ENCODE measurements around the gene SCARB1. TPM values are rescaled to one million over a fixed set of nuclear protein-coding genes. Genes with fewer than 3 reads are reported as not detected.
A peak's percentile ranks its signal among the peaks of the same experiment; 100 is the strongest.

Gene SCARB1
- total RNA-seq, 1 experiment from 2014 or later: 44.9 TPM

DNA sequence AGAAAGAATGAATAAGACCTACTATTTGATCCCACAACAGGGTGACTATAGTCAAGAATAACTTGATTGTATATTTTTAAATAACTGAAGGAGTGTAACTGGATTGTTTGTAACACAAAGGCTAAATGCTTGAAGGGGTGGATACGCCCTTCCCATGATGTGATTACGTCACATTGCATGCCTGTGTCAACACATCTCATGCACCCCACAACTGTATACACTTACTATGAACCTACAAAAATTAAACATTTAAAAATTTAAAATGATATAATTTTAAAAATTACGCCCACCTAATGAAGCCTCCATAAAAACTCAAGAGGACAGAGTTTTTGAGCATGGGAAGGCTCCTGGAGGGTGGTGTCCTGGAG lies 94.5 kb downstream of the SCARB1 start:
- no peak overlapping the region for H3K4me3 ChIP-seq (ENCODE audit: insufficient read depth, low read depth, low read length)
- no peak for DNase-seq

DNA sequence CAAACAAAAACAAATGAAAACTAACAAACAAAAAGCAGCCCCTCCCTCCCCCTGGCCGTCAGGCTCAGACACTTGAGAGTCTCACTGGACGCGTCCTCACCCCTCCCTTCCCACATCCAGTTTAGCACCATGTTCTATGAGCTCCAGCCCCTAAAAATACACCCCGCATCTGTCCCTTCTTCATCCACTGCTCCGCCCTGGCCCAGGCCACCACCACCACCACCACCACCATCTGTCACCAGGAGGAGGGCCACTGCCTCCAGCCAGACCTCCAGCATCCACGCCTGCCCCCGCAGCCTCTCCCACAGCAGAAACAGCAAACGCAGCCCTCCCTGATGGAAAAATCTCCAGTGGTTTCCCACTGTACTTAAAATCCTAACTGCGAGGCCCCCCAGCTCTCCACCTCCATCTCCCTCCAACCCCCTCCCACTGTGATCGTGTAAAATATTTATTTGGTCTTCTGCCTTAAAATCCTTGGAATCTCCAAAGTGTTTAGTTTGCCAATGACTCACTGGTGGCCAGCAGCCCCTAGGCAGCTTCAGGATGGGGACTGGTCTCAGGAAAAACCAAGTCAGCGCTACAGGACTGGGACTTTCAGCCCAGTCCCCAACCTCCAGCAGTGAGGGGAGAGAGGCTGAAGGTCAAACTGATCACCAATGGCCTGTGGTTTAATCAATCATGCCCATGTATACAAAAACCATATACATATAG lies 95.1 kb downstream of the SCARB1 start:
- Histone ChIP-seq H3K27me3 (ENCODE audit: control insufficient read depth, insufficient read depth, low read length) (no peaks in the 10 kb centered on the region), H3K36me3 (replicated peaks; ENCODE audit: control insufficient read depth, insufficient read depth, low read length) (no peaks in the 10 kb centered on the region), H3K4me3 (ENCODE audit: insufficient read depth, low read depth, low read length) (no peak overlapping the region)
- DNase-seq: no peak

More for the DNA sequence above, 94.5 kb downstream of the SCARB1 start:
- Histone ChIP-seq H3K36me3 (replicated peaks; ENCODE audit: control insufficient read depth, insufficient read depth, low read length) (no peaks in the 10 kb centered on the region), H3K27me3 (ENCODE audit: control insufficient read depth, insufficient read depth, low read length) (no peaks in the 10 kb centered on the region)

DNA sequence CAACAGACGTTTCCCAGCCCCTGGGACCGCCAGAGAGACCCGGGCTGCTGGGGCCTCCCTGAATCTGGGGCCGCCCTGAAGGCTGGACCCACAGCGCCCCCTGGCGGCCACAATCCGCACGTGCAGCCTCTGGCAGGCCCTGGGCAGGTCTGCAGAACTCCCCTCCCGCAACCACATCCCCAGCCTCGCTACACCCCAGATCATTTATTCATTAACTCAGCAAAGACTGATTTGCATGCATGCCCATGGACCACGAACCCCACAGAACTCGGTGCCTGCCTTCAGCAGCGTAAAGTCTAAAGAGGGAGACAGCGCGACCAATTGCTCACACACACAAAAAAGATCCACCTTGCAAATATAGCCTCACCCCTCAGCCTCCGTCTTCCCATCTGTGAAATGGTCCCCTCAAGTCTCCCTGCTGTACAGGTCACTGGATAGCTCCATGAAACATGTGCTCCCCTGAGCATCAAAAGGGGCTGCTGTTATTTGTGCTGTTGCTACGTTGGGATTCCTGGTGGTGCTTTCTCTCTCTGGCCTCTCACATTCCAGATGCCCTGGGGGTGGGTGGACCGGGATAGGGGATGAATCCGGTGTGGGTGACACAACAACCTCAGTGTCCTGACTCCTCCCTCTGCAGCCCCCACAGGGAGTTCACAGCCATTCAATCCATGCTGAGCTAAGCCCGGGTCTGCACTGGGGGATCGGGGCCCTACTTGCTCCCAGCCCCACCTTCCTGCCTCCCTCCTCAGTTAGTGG lies 96.4 kb downstream of the SCARB1 start:
- Histone ChIP-seq H3K4me3 (ENCODE audit: insufficient read depth, low read depth, low read length) (no peak overlapping the region), H3K36me3 (replicated peaks; ENCODE audit: control insufficient read depth, insufficient read depth, low read length) (no peaks in the 10 kb centered on the region), H3K27me3 (ENCODE audit: control insufficient read depth, insufficient read depth, low read length) (no peaks in the 10 kb centered on the region)
- DNase-seq: peak; percentile 98

DNA sequence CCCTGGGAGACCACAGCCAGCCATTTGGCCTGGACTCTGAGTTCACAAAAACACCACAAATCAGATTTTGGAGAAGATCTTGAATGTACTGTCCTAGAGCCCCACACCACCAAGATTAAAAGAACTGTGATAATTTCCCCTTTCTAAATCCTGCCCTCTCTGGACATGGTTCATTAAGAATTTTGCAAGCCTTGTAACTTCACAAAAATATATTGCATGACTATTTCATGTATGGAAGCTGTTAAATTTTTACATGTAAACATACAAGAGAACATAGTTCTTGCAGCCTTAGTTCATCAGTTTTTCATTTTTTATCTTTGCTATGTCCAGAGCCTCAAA lies 97.0 kb downstream of the SCARB1 start:
- Histone ChIP-seq H3K4me3 (ENCODE audit: insufficient read depth, low read depth, low read length) (no peak overlapping the region), H3K36me3 (replicated peaks; ENCODE audit: control insufficient read depth, insufficient read depth, low read length) (no peaks in the 10 kb centered on the region), H3K27me3 (ENCODE audit: control insufficient read depth, insufficient read depth, low read length) (no peaks in the 10 kb centered on the region)
- DNase-seq: no peak

DNA sequence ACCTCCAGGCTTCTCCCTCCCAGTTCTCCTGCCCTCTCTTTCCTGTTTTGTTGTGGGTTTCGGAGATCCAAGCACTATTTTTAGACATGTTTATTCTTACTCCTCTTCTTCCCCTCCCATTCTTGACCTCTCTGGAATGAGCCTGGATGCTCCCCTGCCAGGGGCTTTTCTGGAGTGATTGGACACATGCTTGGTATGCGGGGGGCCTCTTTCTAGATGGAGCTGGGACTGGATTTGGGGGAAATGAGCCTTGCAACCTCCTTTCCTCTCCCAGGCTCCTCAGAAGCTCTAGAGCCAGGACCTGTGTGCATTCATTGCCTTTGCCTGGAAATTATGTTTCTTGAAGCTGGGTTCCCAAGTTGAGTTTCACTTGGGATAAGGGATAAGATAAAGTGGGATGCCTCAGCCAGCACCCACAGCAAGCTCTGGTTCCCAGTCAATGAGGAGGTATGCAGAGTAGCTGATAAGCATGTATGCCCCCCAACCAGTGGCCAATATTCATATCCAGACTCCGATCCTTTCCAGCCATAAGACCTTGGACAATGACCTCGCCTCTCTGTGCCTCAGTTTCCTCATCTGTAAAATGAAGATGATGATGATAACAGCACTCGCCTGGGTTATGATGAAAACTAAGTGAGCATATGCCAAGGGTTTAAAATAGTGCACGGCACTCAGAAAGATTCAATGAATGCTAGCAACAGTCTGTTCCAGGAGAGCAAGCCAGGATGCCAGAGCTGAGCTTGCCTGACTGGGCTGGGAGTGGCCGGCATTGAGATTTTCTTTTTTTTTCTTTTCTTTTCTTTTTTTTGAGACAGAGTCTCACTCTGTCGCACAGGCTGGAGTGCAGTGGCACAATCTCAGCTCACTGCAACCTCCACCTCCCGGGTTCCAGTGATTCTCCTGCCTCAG lies 97.8 kb downstream of the SCARB1 start:
- Histone ChIP-seq H3K27me3 (ENCODE audit: control insufficient read depth, insufficient read depth, low read length) (no peaks in the 10 kb centered on the region), H3K36me3 (replicated peaks; ENCODE audit: control insufficient read depth, insufficient read depth, low read length) (no peaks in the 10 kb centered on the region), H3K4me3 (ENCODE audit: insufficient read depth, low read depth, low read length) (no peak overlapping the region)
- DNase-seq: no peak

DNA sequence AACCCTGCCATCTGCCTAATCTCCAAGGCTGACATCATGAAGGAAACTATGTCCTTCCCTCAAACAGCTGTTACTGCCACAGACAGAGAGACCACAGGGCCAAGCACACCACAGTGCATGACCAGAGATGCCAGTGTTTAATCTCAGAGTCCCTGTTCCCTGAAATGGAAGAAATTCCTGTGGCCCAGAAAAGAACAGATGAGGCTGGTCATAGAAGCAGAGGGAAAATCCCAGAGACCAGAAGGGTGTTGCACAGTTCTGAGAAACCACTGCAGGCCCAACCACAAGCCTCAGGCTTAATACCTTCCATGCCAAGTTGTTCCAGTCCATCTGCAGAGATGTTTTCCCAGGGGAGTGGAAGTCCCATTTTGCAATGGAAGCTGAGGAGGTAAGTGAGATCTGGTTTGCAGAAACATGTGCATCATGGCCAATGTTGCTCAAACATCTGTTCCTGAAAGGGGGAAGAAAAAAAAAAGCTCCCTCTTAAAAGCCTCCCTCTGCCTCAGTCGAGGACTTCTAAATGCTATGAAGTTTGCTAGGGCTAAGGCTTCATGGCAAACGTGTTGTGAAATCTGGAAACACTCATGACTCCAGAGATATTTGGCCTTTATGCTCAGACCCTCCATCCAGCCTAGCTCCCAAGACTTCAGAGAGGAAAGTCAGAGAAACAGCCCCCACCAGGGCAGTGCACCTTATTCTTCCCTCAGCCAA lies 98.6 kb downstream of the SCARB1 start:
- Histone ChIP-seq H3K4me3 (ENCODE audit: insufficient read depth, low read depth, low read length) (no peak overlapping the region), H3K36me3 (replicated peaks; ENCODE audit: control insufficient read depth, insufficient read depth, low read length) (no peaks in the 10 kb centered on the region), H3K27me3 (ENCODE audit: control insufficient read depth, insufficient read depth, low read length) (no peaks in the 10 kb centered on the region; the same call in 1 of the 2 replicates)
- DNase-seq: no peak

DNA sequence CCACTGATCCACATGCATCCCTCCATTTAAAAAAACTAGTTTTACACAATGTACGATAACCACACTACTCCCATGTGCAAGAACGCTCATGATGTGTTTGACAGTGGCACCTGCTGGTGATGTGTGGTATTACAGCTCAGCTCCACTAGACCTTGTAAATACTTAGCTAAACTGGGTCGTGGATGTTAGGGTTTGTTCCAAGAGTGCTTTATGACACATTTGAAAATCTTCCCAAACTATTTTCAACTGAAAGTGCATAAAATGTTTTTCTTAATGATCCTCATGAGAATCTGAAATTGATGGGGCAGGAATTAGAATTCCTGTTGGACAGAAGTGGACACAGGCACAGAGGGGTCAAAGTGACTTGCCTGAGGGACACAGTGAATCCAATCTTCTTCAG lies 99.2 kb downstream of the SCARB1 start:
- Histone ChIP-seq H3K4me3 (ENCODE audit: insufficient read depth, low read depth, low read length) (no peak overlapping the region), H3K27me3 (ENCODE audit: control insufficient read depth, insufficient read depth, low read length) (no peaks in the 10 kb centered on the region; the same call in 1 of the 2 replicates), H3K36me3 (replicated peaks; ENCODE audit: control insufficient read depth, insufficient read depth, low read length) (no peaks in the 10 kb centered on the region)
- no peak for DNase-seq

DNA sequence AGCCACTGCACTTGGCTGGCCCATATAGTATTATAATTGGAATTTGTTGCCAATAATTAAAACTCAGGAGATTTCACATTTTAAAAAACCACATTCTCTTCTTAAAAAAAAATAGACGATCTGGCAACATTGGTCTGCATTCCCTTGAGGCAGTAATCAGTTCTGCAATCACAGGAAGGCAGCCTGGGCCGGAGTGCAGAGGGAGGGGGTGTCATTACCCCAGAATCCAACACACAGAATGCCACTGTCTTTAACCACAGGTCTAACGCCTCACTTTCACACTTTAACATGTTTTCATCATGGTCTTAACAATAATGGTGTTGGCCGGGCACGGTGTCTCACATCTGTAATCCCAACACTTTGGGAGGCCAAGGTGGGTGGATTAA lies 100.1 kb downstream of the SCARB1 start:
- Histone ChIP-seq H3K4me3 (ENCODE audit: insufficient read depth, low read depth, low read length) (no peak overlapping the region), H3K36me3 (replicated peaks; ENCODE audit: control insufficient read depth, insufficient read depth, low read length) (no peaks in the 10 kb centered on the region), H3K27me3 (ENCODE audit: control insufficient read depth, insufficient read depth, low read length) (no peaks in the 10 kb centered on the region; the same call in 1 of the 2 replicates)
- DNase-seq: no peak

DNA sequence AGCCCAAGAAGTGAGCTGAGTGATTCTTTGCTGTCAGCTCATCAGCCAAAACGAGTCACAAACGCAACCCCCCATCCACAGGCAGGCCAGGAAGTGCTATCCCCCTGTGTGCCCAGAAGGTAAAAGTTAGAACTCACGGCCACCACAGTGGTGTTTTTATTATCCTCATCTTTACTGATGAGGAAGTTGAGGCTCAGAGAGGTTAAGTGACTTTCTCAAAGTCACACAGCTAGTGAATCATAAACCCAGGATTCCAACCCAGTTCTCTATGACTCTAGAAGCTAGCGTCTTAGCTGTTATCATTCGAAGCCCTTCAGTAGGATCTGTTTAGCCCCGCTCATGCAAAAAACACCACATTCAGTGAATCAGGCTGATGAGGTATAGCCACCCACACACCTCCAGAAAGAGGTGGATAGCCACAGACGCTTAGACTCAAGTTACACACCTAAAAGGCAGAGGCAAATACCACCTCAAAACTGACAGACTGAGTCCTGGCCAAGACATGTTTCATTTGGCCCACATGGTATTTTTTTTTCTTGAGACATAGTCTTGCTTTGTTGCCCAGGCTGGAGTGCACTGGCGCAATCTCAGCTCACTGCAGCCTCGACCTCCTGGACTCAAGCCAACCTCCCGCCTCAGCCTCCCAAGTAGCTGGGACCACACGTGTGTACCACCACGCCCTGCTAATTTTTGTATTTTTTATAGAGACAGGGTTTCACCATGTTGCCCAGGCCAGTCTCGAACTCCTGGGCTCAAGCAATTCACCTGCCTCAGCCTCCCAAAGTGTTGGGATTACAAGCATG lies 100.7 kb downstream of the SCARB1 start:
- no peak for DNase-seq
- H3K36me3 ChIP-seq (replicated peaks; ENCODE audit: control insufficient read depth, insufficient read depth, low read length): no peaks in the 10 kb centered on the region
- H3K27me3 ChIP-seq (ENCODE audit: control insufficient read depth, insufficient read depth, low read length): no peaks in the 10 kb centered on the region; the same call in 1 of the 2 replicates
- H3K4me3 ChIP-seq (ENCODE audit: insufficient read depth, low read depth, low read length): no peak overlapping the region

DNA sequence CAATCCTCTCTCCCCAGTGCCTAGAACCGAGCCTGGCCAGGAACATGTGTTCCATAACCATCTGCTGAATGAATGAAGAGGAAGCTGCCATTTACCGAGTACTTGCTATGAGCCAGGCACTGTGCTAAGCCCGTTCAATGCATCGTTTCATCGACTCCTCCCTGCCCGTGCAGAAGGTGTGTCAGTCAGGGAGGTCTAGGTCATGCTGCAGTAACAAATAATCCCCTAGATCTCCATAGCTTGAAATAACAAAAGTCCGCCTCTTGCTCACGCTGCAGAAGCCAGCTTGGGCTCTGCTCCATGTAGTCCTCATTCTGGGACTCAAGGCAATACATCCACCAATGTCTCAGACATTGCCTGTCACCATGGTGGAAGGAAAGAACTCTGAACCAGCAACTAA lies 101.3 kb downstream of the SCARB1 start:
- DNase-seq: no peak
- Histone ChIP-seq H3K27me3 (ENCODE audit: control insufficient read depth, insufficient read depth, low read length) (no peaks in the 10 kb centered on the region; the same call in 1 of the 2 replicates), H3K36me3 (replicated peaks; ENCODE audit: control insufficient read depth, insufficient read depth, low read length) (no peaks in the 10 kb centered on the region), H3K4me3 (ENCODE audit: insufficient read depth, low read depth, low read length) (no peak overlapping the region)

DNA sequence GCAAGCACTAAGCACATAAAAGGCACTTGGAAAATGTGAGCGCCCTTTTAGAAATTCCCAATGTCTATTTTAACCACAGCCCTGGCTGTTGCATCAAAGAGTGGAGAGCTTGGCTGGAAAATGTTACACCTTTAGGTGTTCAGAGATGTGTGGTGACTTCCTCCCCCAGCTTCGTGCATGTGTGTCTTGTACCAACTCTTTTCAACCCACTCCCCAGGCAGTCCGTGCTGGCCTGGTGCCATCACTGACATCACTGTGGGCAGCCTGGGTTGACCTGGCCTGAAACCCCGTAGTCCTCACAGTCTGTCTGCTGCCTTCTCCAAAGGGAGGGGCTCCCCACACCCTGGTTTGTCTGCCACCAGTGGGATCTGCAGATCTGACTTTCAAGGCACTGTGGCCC lies 101.8 kb downstream of the SCARB1 start:
- no peak overlapping the region for H3K4me3 ChIP-seq (ENCODE audit: insufficient read depth, low read depth, low read length)
- no peak for DNase-seq
- no peaks in the 10 kb centered on the region for H3K36me3 ChIP-seq (replicated peaks; ENCODE audit: control insufficient read depth, insufficient read depth, low read length)
- no peaks in the 10 kb centered on the region; the same call in 1 of the 2 replicates for H3K27me3 ChIP-seq (ENCODE audit: control insufficient read depth, insufficient read depth, low read length)

DNA sequence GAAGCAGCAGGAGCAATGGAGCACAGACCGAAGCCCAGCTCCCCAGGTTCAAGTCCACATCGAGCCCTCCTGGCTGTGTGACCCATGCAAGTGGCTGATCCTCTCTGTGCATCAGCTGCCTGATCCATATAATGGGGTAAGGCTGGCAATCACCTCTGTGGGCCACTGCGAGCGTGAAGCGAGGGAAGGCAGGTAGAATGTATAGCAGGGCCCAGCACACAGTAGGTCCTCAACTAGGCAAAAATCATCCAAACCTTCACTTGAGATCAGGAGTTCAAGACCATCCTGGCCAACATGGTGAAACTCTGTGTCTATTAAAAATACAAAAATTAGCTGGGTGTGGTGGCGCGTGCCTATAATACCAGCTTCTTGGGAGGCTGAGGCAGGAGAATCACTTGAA lies 102.6 kb downstream of the SCARB1 start:
- Histone ChIP-seq H3K36me3 (replicated peaks; ENCODE audit: control insufficient read depth, insufficient read depth, low read length) (no peaks in the 10 kb centered on the region), H3K27me3 (ENCODE audit: control insufficient read depth, insufficient read depth, low read length) (no peaks in the 10 kb centered on the region; the same call in 1 of the 2 replicates), H3K4me3 (ENCODE audit: insufficient read depth, low read depth, low read length) (no peak overlapping the region)
- no peak for DNase-seq

DNA sequence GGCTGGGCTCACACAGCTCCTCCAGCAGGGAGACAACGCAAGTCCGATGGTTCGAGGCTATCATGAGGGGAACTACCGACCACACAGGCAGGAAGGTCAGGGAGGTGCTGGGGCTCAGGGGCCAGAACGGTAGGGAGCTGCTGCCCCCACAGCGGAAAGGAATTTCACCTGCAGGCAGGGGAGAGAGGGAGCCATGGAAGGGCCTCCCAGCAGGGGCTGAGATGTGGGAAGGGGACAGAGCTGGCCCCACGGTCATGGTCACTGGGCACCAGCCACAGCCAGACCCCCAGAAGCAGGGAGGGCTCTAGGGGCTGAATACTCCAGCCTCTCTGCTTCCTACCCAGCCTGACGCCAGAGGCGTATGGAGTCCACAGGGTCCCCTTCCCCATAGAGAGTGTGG lies 103.1 kb downstream of the SCARB1 start:
- no peak for DNase-seq
- no peaks in the 10 kb centered on the region for H3K36me3 ChIP-seq (replicated peaks; ENCODE audit: control insufficient read depth, insufficient read depth, low read length)
- no peaks in the 10 kb centered on the region; the same call in 1 of the 2 replicates for H3K27me3 ChIP-seq (ENCODE audit: control insufficient read depth, insufficient read depth, low read length)
- no peak overlapping the region for H3K4me3 ChIP-seq (ENCODE audit: insufficient read depth, low read depth, low read length)

All from H7 (cell line).